HepG2 (cell line): Measurements from ENCODE around the gene BCAN. TPM values are rescaled to one million over a fixed set of nuclear protein-coding genes. Genes with fewer than 3 reads are reported as not detected.

ENCODE experiments used
- BCL6 ChIP-seq: IDR thresholded peaks from 2 replicates; pipeline ENCODE4 v1.6.1; 2016; ENCODE audit warnings: missing genetic modification reagents, missing compliant biosample characterization
- FLYWCH1 ChIP-seq: sonication (generic); formaldehyde crosslinking; IDR thresholded peaks from 2 replicates; pipeline ENCODE4 v1.8.1; 2023; ENCODE audit warnings: mild to moderate bottlenecking, missing genetic modification reagents
- FOXJ3 ChIP-seq: sonication (generic); formaldehyde crosslinking; IDR thresholded peaks from 2 replicates; pipeline ENCODE4 v1.4.0; 2020; ENCODE audit warnings: missing genetic modification reagents, mild to moderate bottlenecking, borderline replicate concordance
- HNRNPLL ChIP-seq: fragments of 200-400 bp; formaldehyde crosslinking; IDR thresholded peaks from 2 replicates; pipeline ENCODE4 v1.6.1; 2017; ENCODE audit warnings: mild to moderate bottlenecking, low read depth, low read length; ENCODE audit not compliant: poor library complexity, severe bottlenecking
- HOXA9 ChIP-seq: sonication (generic); formaldehyde crosslinking; IDR thresholded peaks from 2 replicates; pipeline ENCODE4 v1.8.1; 2022; ENCODE audit warnings: missing genetic modification reagents, mild to moderate bottlenecking, moderate library complexity, borderline replicate concordance
- MEIS2 ChIP-seq: sonication (generic); formaldehyde crosslinking; IDR thresholded peaks from 2 replicates; pipeline ENCODE4 v1.9.0; 2021; ENCODE audit warnings: mild to moderate bottlenecking, missing genetic modification reagents
- MXD4 ChIP-seq: IDR thresholded peaks from 2 replicates; pipeline ENCODE4 v1.6.1; 2016; ENCODE audit warnings: mild to moderate bottlenecking, missing biosample characterization, missing genetic modification reagents
- MZF1 ChIP-seq: sonication (generic); formaldehyde crosslinking; IDR thresholded peaks from 2 replicates; pipeline ENCODE4 v1.8.1; 2023; ENCODE audit warnings: mild to moderate bottlenecking, missing genetic modification reagents, borderline replicate concordance
- RNF2 ChIP-seq: fragments of 450-650 bp; conservative IDR thresholded peaks from 2 replicates; pipeline ENCODE4 v1.6.1; 2016; ENCODE audit warnings: low read depth
- SRSF1 ChIP-seq: fragments of 200-400 bp; formaldehyde crosslinking; optimal IDR thresholded peaks from 2 replicates; pipeline ENCODE3; 2017; ENCODE audit warnings: mild to moderate bottlenecking, low read depth, low read length, moderate library complexity
- SSRP1 ChIP-seq: IDR thresholded peaks from 2 replicates; pipeline ENCODE4 v1.6.1; 2016; ENCODE audit warnings: control low read depth
- ZNF17 ChIP-seq: sonication (generic); formaldehyde crosslinking; IDR thresholded peaks from 2 replicates; pipeline ENCODE4 v1.5.0; 2020; ENCODE audit warnings: mild to moderate bottlenecking, missing genetic modification reagents
- ZNF205 ChIP-seq: IDR thresholded peaks from 2 replicates; pipeline ENCODE4 v1.6.1; 2018; ENCODE audit warnings: missing biosample characterization, missing genetic modification reagents
- ZNF274 ChIP-seq: sonication (generic); formaldehyde crosslinking; IDR thresholded peaks from 2 replicates; pipeline ENCODE4 v1.5.1; 2020; ENCODE audit warnings: mild to moderate bottlenecking, missing genetic modification reagents
- ZNF30 ChIP-seq: sonication (generic); formaldehyde crosslinking; IDR thresholded peaks from 2 replicates; pipeline ENCODE4 v1.5.0; 2020; ENCODE audit warnings: mild to moderate bottlenecking, missing genetic modification reagents
- ZNF510 ChIP-seq: sonication (generic); formaldehyde crosslinking; IDR thresholded peaks from 2 replicates; pipeline ENCODE4 v1.4.0; 2020; ENCODE audit warnings: low read depth, mild to moderate bottlenecking, missing genetic modification reagents
- polyA plus RNA-seq, 8 experiments: library from polyadenylated mRNA; depleted of rRNA in 3 of 8; stranded (reverse) in 7 of 8; unstranded in 1 of 8; fragments of >200 nt; fragmentation: Illumina TruSeq in 4 of 8; extraction: Trizol in 4 of 8; gene quantifications; 2 replicates each; pipeline versions ENCODE4 v1.2.1 to v1.2.3, GENCODE V29; 2011 to 2016; ENCODE audit warnings: low read depth in 4 of 8, missing spikeins in 1 of 8, mixed read lengths in 1 of 8; ENCODE audit not compliant: insufficient read depth in 1 of 8
- total RNA-seq, 5 experiments: library from RNA; depleted of rRNA; stranded (reverse); fragments of >200 nt; fragmentation: Illumina TruSeq; extraction: Trizol; gene quantifications; 2 replicates each; pipeline ENCODE4 v1.2.3, GENCODE V29; 2016; ENCODE audit warnings: low read depth in 1 of 5
- TF ChIP-seq, protein P1 (sequence below): sonication (generic); formaldehyde crosslinking; IDR thresholded peaks from one replicate; pipeline ENCODE4 v1.5.1; 2020; ENCODE audit warnings: mild to moderate bottlenecking, missing genetic modification reagents; ENCODE audit errors: not compliant biosample characterization
- TF ChIP-seq, protein P2 (sequence below): sonication (generic); formaldehyde crosslinking; IDR thresholded peaks from 2 replicates; pipeline ENCODE4 v1.5.1; 2020; ENCODE audit warnings: mild to moderate bottlenecking, missing genetic modification reagents, moderate library complexity

The BCAN gene
- total and polyA plus RNA-seq, 2 of the 13 experiments (the other 11 are each of a cell fraction or from before 2014, with no cell fraction given): not detected

DNA sequence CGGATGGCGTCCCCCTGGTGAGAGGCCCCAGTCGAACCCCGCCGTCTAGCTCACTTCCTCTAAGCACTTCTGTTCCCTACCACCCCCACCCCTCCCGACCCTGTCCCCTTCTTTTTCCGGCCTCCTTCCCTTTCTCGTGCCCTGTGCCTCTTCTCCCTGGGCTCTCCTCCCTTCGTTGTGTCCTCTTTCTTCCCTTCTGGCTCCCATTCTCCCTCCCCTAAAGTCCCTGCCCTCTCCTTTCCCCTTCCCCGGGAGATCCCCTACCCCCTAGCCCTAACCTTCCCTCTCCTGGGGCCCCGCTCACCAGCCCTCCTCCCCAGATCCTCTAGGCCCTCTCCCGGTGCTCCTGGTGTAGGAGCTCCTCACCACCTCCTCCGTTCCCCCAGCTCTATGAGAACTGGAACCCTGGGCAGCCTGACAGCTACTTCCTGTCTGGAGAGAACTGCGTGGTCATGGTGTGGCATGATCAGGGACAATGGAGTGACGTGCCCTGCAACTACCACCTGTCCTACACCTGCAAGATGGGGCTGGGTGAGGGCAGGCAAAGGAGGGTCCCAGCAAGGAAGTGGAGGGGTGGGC is 15.9 kb downstream of the BCAN start (continued):
- TF ChIP-seq, protein P1, sequence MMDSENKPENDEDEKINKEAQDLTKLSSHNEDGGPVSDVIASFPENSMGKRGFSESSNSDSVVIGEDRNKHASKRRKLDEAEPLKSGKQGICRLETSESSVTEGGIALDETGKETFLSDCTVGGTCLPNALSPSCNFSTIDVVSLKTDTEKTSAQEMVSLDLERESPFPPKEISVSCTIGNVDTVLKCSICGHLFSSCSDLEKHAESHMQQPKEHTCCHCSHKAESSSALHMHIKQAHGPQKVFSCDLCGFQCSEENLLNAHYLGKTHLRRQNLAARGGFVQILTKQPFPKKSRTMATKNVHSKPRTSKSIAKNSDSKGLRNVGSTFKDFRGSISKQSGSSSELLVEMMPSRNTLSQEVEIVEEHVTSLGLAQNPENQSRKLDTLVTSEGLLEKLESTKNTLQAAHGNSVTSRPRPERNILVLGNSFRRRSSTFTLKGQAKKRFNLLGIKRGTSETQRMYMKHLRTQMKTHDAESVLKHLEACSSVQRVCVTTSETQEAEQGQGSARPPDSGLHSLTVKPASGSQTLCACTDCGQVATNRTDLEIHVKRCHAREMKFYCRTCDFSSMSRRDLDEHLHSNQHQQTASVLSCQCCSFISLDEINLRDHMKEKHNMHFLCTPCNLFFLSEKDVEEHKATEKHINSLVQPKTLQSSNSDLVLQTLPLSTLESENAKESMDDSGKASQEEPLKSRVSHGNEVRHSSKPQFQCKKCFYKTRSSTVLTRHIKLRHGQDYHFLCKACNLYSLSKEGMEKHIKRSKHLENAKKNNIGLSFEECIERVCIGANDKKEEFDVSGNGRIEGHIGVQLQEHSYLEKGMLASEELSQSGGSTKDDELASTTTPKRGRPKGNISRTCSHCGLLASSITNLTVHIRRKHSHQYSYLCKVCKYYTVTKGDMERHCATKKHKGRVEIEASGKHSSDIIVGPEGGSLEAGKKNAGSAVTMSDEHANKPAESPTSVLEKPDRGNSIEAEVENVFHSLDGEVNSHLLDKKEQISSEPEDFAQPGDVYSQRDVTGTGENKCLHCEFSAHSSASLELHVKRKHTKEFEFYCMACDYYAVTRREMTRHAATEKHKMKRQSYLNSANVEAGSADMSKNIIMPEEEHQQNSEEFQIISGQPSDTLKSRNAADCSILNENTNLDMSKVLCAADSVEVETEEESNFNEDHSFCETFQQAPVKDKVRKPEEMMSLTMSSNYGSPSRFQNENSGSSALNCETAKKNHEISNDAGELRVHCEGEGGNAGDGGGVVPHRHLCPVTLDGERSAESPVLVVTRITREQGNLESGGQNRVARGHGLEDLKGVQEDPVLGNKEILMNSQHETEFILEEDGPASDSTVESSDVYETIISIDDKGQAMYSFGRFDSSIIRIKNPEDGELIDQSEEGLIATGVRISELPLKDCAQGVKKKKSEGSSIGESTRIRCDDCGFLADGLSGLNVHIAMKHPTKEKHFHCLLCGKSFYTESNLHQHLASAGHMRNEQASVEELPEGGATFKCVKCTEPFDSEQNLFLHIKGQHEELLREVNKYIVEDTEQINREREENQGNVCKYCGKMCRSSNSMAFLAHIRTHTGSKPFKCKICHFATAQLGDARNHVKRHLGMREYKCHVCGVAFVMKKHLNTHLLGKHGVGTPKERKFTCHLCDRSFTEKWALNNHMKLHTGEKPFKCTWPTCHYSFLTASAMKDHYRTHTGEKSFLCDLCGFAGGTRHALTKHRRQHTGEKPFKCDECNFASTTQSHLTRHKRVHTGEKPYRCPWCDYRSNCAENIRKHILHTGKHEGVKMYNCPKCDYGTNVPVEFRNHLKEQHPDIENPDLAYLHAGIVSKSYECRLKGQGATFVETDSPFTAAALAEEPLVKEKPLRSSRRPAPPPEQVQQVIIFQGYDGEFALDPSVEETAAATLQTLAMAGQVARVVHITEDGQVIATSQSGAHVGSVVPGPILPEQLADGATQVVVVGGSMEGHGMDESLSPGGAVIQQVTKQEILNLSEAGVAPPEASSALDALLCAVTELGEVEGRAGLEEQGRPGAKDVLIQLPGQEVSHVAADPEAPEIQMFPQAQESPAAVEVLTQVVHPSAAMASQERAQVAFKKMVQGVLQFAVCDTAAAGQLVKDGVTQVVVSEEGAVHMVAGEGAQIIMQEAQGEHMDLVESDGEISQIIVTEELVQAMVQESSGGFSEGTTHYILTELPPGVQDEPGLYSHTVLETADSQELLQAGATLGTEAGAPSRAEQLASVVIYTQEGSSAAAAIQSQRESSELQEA: no peak
- TF ChIP-seq ZNF510 (CRISPR knock-in tag): no peak
- no peak for TF ChIP-seq BCL6
- no peak for TF ChIP-seq SRSF1
- no peak for TF ChIP-seq MXD4
- TF ChIP-seq HNRNPLL: no peak
- no peak for TF ChIP-seq MZF1 (CRISPR knock-in tag)
- TF ChIP-seq MEIS2: no peak
- TF ChIP-seq ZNF17 (CRISPR knock-in tag): no peak
- TF ChIP-seq, protein P2, sequence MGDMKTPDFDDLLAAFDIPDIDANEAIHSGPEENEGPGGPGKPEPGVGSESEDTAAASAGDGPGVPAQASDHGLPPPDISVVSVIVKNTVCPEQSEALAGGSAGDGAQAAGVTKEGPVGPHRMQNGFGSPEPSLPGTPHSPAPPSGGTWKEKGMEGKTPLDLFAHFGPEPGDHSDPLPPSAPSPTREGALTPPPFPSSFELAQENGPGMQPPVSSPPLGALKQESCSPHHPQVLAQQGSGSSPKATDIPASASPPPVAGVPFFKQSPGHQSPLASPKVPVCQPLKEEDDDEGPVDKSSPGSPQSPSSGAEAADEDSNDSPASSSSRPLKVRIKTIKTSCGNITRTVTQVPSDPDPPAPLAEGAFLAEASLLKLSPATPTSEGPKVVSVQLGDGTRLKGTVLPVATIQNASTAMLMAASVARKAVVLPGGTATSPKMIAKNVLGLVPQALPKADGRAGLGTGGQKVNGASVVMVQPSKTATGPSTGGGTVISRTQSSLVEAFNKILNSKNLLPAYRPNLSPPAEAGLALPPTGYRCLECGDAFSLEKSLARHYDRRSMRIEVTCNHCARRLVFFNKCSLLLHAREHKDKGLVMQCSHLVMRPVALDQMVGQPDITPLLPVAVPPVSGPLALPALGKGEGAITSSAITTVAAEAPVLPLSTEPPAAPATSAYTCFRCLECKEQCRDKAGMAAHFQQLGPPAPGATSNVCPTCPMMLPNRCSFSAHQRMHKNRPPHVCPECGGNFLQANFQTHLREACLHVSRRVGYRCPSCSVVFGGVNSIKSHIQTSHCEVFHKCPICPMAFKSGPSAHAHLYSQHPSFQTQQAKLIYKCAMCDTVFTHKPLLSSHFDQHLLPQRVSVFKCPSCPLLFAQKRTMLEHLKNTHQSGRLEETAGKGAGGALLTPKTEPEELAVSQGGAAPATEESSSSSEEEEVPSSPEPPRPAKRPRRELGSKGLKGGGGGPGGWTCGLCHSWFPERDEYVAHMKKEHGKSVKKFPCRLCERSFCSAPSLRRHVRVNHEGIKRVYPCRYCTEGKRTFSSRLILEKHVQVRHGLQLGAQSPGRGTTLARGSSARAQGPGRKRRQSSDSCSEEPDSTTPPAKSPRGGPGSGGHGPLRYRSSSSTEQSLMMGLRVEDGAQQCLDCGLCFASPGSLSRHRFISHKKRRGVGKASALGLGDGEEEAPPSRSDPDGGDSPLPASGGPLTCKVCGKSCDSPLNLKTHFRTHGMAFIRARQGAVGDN (CRISPR knock-in tag): peak; percentile 7; the same call in 1 of the 2 replicates
- no peak for TF ChIP-seq FLYWCH1 (CRISPR knock-in tag)
- no peak for TF ChIP-seq ZNF30 (CRISPR knock-in tag)
- TF ChIP-seq RNF2: no peak
- TF ChIP-seq ZNF205 (CRISPR knock-in tag): no peak
- TF ChIP-seq ZNF274 (CRISPR knock-in tag): peak; percentile 70; the same call in 1 of the 2 replicates
- TF ChIP-seq HOXA9: no peak
- no peak for TF ChIP-seq FOXJ3 (CRISPR knock-in tag)
- no peak for TF ChIP-seq SSRP1 (CRISPR knock-in tag)
